Femur (tissue), 1 donor: Measurements from ENCODE around the gene WFDC8.

ENCODE experiments used
- DNase-seq: peaks from one replicate; pipeline ENCODE4 v3.0.0-alpha.2; 2017

WFDC8 gene

GRCh38 chr20:45547206-45547770 lies 31.8 kb downstream of the WFDC8 start, which contains the start of gene EPPIN:
EPPIN (minus strand) TSS chr20:45547401; CDS start chr20:45547357, 44 bp downstream.
- DNase-seq, result no peak

GRCh38 chr20:45545754-45546453 lies 33.2 kb downstream of the WFDC8 start:
- no peak for DNase-seq

GRCh38 chr20:45545351-45545750 lies 33.7 kb downstream of the WFDC8 start:
- no peak for DNase-seq

GRCh38 chr20:45539382-45539781 lies 39.7 kb downstream of the WFDC8 start, which contains the start of gene WFDC6:
WFDC6 (minus strand) TSS chr20:45539482; CDS start chr20:45539407, 75 bp downstream.
- DNase-seq, result no peak

- DNase-seq, result no peak
Observed at GRCh38 chr20:45538209-45538799, 40.8 kb downstream of the WFDC8 start.

GRCh38 chr20:45527294-45527693 lies 51.8 kb downstream of the WFDC8 start:
- DNase-seq, result no peak

GRCh38 chr20:45523821-45524220 lies 55.3 kb downstream of the WFDC8 start:
- DNase-seq, result no peak

GRCh38 chr20:45518282-45518681 lies 60.8 kb downstream of the WFDC8 start:
- no peak for DNase-seq

- DNase-seq, result no peak
Observed at GRCh38 chr20:45515147-45515913, 63.8 kb downstream of the WFDC8 start, which contains the start of gene SPINT3. SPINT3 (minus strand) TSS chr20:45515622; CDS start chr20:45515608, 14 bp downstream.

- DNase-seq, result no peak
Observed at GRCh38 chr20:45510242-45510862, 68.7 kb downstream of the WFDC8 start.

GRCh38 chr20:45509091-45509490 lies 70.0 kb downstream of the WFDC8 start:
- DNase-seq, result no peak

- DNase-seq, result no peak
Observed at GRCh38 chr20:45508068-45508886, 70.8 kb downstream of the WFDC8 start.

GRCh38 chr20:45507011-45507820 lies 71.9 kb downstream of the WFDC8 start:
- no peak for DNase-seq

GRCh38 chr20:45506398-45506797 lies 72.7 kb downstream of the WFDC8 start:
- no peak for DNase-seq

GRCh38 chr20:45503403-45503802 lies 75.7 kb downstream of the WFDC8 start:
- no peak for DNase-seq

GRCh38 chr20:45502561-45502960 lies 76.5 kb downstream of the WFDC8 start:
- DNase-seq, result no peak
